ENCODE measurements around the gene BARHL2. TPM values are rescaled to one million over a fixed set of nuclear protein-coding genes. Genes with fewer than 3 reads are reported as not detected.
A peak's percentile ranks its signal among the peaks of the same experiment; 100 is the strongest.

BARHL2 gene
- polyA plus RNA-seq, 3 donors = not detected

GRCh38 chr1:90710579-90711536 is 6.2 kb downstream of the BARHL2 start:
- DNase-seq = no peak

GRCh38 chr1:90709535-90709934 is 7.6 kb downstream of the BARHL2 start:
- no peak for DNase-seq

GRCh38 chr1:90708826-90709225 is 8.3 kb downstream of the BARHL2 start:
- DNase-seq = no peak

GRCh38 chr1:90708236-90708786 is 8.8 kb downstream of the BARHL2 start:
- no peak for DNase-seq

GRCh38 chr1:90707363-90707710 is 9.8 kb downstream of the BARHL2 start:
- DNase-seq = peak; percentile 81

- no peak for DNase-seq
These were observed 10.4 kb downstream of the BARHL2 start for GRCh38 chr1:90706437-90707362.

GRCh38 chr1:90705956-90706355 is 11.1 kb downstream of the BARHL2 start:
- DNase-seq = no peak

- DNase-seq = no peak
These were observed 12.3 kb downstream of the BARHL2 start for GRCh38 chr1:90704817-90705216.

GRCh38 chr1:90694846-90695245 is 22.3 kb downstream of the BARHL2 start:
- DNase-seq = no peak

GRCh38 chr1:90687747-90688146 is 29.4 kb downstream of the BARHL2 start:
- no peak for DNase-seq

GRCh38 chr1:90675161-90675847 is 41.8 kb downstream of the BARHL2 start:
- no peak for DNase-seq

GRCh38 chr1:90671741-90672140 is 45.4 kb downstream of the BARHL2 start:
- no peak for DNase-seq

- no peak for DNase-seq
These were observed 45.9 kb downstream of the BARHL2 start for GRCh38 chr1:90671251-90671650.

All from renal pelvis (tissue), 4 donors.